Measurements from ENCODE around the gene SRPK2.

SRPK2 gene

GRCh38 chr7:105131033-105131656, 257.6 kb downstream of the SRPK2 start:
- in situ Hi-C loops (cut with MboI; ENCODE audit: low pct_unique_long_range_greater_than_20kb, low sequenced_read_pairs, unreplicated experiment): no loop called here
- peak; percentile 50 for DNase-seq (ENCODE audit: low spot score)
- no peak for TF ChIP-seq CTCF (IDR thresholded peaks at IDR 0.05; ENCODE audit: extremely low read depth, insufficient read depth, missing control alignments)

- TF ChIP-seq CTCF (IDR thresholded peaks at IDR 0.05; ENCODE audit: extremely low read depth, insufficient read depth, missing control alignments): no peak
- in situ Hi-C loops (cut with MboI; ENCODE audit: low pct_unique_long_range_greater_than_20kb, low sequenced_read_pairs, unreplicated experiment): no loop called here
- DNase-seq (ENCODE audit: low spot score): no peak
Observed at GRCh38 chr7:105130580-105130979, 258.1 kb downstream of the SRPK2 start.

- no peak for DNase-seq (ENCODE audit: low spot score)
- in situ Hi-C loops (cut with MboI; ENCODE audit: low pct_unique_long_range_greater_than_20kb, low sequenced_read_pairs, unreplicated experiment): no loop called here
- TF ChIP-seq CTCF (IDR thresholded peaks at IDR 0.05; ENCODE audit: extremely low read depth, insufficient read depth, missing control alignments): no peak
Observed at GRCh38 chr7:105130048-105130447, 258.7 kb downstream of the SRPK2 start.

GRCh38 chr7:105127179-105127578, 261.5 kb downstream of the SRPK2 start:
- in situ Hi-C loops (cut with MboI; ENCODE audit: low pct_unique_long_range_greater_than_20kb, low sequenced_read_pairs, unreplicated experiment): no loop called here
- no peak for DNase-seq (ENCODE audit: low spot score)
- no peak for TF ChIP-seq CTCF (IDR thresholded peaks at IDR 0.05; ENCODE audit: extremely low read depth, insufficient read depth, missing control alignments)

GRCh38 chr7:105126436-105126975, 262.2 kb downstream of the SRPK2 start:
- in situ Hi-C loops (cut with MboI; ENCODE audit: low pct_unique_long_range_greater_than_20kb, low sequenced_read_pairs, unreplicated experiment): no loop called here
- no peak for TF ChIP-seq CTCF (IDR thresholded peaks at IDR 0.05; ENCODE audit: extremely low read depth, insufficient read depth, missing control alignments)

GRCh38 chr7:105125745-105126144, 263.0 kb downstream of the SRPK2 start:
- in situ Hi-C loops (cut with MboI; ENCODE audit: low pct_unique_long_range_greater_than_20kb, low sequenced_read_pairs, unreplicated experiment): no loop called here
- no peak for TF ChIP-seq CTCF (IDR thresholded peaks at IDR 0.05; ENCODE audit: extremely low read depth, insufficient read depth, missing control alignments)
- DNase-seq (ENCODE audit: low spot score): no peak

More at GRCh38 chr7:105126436-105126975, 262.2 kb downstream of the SRPK2 start:
- no peak for DNase-seq (ENCODE audit: low spot score)

Measured in GM13977 (cell line).